ENCODE measurements around the gene MTHFD2. TPM values are rescaled to one million over a fixed set of nuclear protein-coding genes. Genes with fewer than 3 reads are reported as not detected.

Gene MTHFD2
- total RNA-seq, 1 donor from 2014 or later = 17.8 TPM

DNA sequence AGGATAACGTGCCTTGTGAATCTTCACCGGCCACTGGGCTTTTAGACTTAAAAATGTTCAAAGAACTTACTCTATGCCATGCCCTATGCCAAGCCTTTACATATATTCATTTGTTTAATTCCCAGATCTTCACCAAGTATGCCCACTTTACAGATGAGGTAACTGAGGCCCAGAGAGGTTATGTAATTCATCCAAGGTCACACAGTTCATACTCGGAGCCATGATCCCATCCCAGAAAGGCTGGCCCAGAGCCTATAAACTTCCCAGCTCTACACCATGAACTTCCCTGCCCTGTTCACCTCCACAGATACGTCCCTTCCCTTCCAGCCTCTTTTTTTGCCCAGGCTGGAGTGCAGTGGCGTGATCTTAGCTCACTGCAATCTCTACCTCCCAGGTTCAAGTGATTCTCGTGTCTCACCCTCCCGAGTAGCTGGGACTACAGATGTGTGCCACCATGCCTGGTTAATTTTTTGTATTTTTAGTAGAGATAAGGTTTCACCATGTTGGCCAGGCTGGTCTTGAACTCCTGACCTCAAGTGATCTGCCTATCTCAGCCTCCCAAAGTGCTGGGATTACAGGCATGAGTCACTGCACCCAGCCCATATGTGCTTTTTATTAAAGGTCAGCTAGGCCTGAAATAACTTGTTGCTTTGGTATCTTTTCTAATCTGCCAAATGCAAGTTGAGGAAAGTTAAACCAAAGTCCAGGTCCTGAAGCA is 44.1 kb downstream of the MTHFD2 start:
- Histone ChIP-seq H3K27ac (replicated peaks) (peak overlapping the region; percentile 47), H3K4me1 (peaks cover 9% of the 10 kb centered on the region), H3K9me3 (replicated peaks) (no peaks in the 10 kb centered on the region), H3K27me3 (ENCODE audit: low read depth) (no peaks in the 10 kb centered on the region), H3K36me3 (no peaks in the 10 kb centered on the region), H3K4me3 (no peak overlapping the region)
- no peak for DNase-seq
- intact Hi-C loops (cut with micrococcal nuclease) = no loop called here
- TF ChIP-seq, protein P1, sequence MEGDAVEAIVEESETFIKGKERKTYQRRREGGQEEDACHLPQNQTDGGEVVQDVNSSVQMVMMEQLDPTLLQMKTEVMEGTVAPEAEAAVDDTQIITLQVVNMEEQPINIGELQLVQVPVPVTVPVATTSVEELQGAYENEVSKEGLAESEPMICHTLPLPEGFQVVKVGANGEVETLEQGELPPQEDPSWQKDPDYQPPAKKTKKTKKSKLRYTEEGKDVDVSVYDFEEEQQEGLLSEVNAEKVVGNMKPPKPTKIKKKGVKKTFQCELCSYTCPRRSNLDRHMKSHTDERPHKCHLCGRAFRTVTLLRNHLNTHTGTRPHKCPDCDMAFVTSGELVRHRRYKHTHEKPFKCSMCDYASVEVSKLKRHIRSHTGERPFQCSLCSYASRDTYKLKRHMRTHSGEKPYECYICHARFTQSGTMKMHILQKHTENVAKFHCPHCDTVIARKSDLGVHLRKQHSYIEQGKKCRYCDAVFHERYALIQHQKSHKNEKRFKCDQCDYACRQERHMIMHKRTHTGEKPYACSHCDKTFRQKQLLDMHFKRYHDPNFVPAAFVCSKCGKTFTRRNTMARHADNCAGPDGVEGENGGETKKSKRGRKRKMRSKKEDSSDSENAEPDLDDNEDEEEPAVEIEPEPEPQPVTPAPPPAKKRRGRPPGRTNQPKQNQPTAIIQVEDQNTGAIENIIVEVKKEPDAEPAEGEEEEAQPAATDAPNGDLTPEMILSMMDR (IDR thresholded peaks at IDR 0.05; ENCODE audit: borderline replicate concordance) = no peak

DNA sequence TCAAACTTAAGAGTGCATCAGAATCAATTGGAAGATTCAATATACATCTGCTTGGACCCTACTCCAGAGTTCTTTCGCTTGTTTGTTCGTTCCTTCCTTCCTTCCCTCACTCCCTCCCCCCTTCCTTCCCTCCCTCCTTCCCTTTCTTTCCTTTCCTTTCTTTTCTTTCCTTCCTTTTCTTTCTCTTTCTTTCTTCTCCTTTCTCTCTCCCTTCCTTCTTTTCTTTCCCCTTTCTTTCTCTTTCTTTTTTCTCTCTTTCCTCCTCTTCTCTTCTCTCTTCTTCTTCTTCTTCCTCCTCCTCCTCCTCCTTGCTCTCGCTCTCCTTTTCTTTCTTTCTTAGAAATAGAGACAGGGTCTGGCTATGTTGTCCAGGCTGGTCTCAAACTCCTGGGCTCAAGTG is 45.9 kb downstream of the MTHFD2 start:
- no peak overlapping the region for H3K27ac ChIP-seq (replicated peaks)
- TF ChIP-seq, protein P1 (IDR thresholded peaks at IDR 0.05; ENCODE audit: borderline replicate concordance) = no peak
- H3K4me1 ChIP-seq = peaks cover 9% of the 10 kb centered on the region
- no peaks in the 10 kb centered on the region for H3K27me3 ChIP-seq (ENCODE audit: low read depth)
- DNase-seq = no peak
- intact Hi-C loops (cut with micrococcal nuclease) = no loop called here
- no peak overlapping the region for H3K4me3 ChIP-seq
- no peaks in the 10 kb centered on the region for H3K9me3 ChIP-seq (replicated peaks)
- no peaks in the 10 kb centered on the region for H3K36me3 ChIP-seq

DNA sequence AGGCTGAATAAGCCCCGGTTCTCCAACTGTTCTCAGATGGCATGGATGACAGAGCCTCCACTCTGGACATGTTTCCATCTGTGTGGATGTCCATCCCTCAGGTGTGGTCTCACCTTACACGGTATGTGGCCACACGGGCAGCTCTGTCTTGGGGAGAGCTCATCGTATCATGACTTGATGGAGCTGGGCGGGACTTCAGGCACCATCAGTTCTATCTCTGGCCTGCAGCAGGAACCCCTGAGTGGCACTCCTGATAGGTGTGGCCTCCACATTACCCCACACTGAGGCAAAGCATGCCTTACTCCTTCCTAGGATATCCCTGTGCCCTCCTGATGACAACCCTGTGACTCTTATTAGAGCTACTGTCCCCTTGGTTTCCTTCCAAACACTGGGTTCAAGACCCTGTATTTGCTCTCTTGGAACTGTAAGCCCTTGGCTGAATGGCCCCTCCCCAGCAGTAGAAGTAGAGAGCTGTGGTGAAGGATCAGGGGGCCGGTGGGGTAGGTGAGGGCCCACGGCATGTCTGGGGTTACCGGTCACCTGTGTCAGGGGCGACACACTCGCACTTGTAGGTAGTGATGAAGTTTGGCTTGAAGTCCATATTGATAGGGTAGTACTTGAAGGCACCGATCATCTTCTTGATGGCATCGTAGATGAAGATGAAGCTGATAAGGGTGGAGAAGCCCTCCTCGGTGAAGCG is 48.2 kb downstream of the MTHFD2 start:
- Histone ChIP-seq H3K27ac (replicated peaks) (no peak overlapping the region), H3K9me3 (replicated peaks) (no peaks in the 10 kb centered on the region), H3K27me3 (ENCODE audit: low read depth) (no peaks in the 10 kb centered on the region), H3K4me3 (no peak overlapping the region), H3K36me3 (no peaks in the 10 kb centered on the region), H3K4me1 (peaks cover 9% of the 10 kb centered on the region)
- TF ChIP-seq, protein P1 (IDR thresholded peaks at IDR 0.05; ENCODE audit: borderline replicate concordance) = no peak
- no peak for DNase-seq
- intact Hi-C loops (cut with micrococcal nuclease) = no loop called here

DNA sequence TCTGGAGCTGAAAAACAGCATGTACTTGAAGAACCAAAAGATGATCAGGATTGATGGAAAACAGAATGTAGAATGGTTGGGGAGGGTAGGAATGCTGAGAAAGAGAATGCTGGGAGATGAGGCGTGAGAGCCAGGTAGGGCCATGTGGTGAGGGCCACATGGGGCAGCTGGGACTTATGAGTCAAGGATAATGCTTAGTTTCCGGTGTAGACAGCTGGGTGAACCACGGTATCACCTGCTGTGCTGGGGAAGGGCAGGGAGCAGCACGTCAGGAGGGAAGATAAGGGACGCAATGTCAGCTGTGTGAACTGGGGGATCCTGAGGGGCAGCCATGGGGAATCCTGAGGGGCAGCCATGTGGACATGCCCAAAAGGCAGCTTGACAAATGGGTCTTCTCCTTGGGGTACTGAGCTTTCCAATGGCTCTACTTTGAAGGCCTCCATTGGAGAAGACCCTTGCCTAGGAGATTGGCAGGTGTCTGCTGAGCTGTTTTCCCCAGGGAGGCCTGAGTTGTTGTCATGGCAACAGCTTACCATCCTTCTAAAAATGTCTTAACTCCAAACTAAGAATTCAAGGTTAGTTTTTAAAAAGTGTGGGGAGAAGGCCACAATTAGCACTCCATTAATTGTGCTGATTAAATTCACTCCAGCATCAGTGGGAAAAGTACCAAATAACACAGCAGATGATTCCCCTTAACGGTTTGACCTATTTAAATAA is 51.1 kb downstream of the MTHFD2 start:
- Histone ChIP-seq H3K36me3 (no peaks in the 10 kb centered on the region), H3K9me3 (replicated peaks) (no peaks in the 10 kb centered on the region), H3K27me3 (ENCODE audit: low read depth) (no peaks in the 10 kb centered on the region), H3K4me3 (no peak overlapping the region), H3K27ac (replicated peaks) (no peak overlapping the region), H3K4me1 (peaks cover 14% of the 10 kb centered on the region)
- no peak for DNase-seq
- intact Hi-C loops (cut with micrococcal nuclease) = no loop called here
- TF ChIP-seq, protein P1 (IDR thresholded peaks at IDR 0.05; ENCODE audit: borderline replicate concordance) = no peak

DNA sequence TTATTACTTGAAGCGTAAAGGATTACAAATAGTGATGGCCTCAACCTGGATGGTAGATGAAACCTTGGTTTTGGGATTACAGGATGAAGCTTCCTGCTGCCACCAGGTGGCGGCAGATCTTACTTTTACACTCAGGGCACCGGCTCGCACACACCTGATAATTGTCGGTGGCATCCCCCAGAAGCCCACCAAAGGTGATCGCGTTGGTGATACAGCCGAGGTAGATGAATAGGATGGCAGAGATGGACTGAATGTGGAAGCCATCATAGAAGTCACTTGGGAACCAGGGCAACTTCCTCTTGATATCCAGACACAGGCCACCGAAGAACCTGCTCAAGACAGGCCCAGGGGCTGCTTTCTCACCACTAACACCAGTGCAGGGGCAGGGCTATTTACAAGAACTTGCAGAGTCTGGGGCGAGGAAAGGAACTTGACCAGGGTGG is 51.8 kb downstream of the MTHFD2 start:
- intact Hi-C loops (cut with micrococcal nuclease) = no loop called here
- Histone ChIP-seq H3K36me3 (no peaks in the 10 kb centered on the region), H3K4me3 (no peak overlapping the region), H3K27me3 (ENCODE audit: low read depth) (no peaks in the 10 kb centered on the region), H3K4me1 (peaks cover 14% of the 10 kb centered on the region), H3K9me3 (replicated peaks) (no peaks in the 10 kb centered on the region), H3K27ac (replicated peaks) (no peak overlapping the region)
- DNase-seq = no peak
- TF ChIP-seq, protein P1 (IDR thresholded peaks at IDR 0.05; ENCODE audit: borderline replicate concordance) = peak; percentile 79
